Measurements from ENCODE around the gene MCC. TPM values are rescaled to one million over a fixed set of nuclear protein-coding genes. Genes with fewer than 3 reads are reported as not detected.

Gene MCC
- polyA plus RNA-seq, 2 of the 4 experiments (the other 2 are of a cell fraction) = 0.09 to 0.10 TPM

GRCh38 chr5:113218906-113219517, 269.2 kb downstream of the MCC start:
- no peak for ATAC-seq
- CTCF ChIA-PET = no interaction called here
- no peak for FAIRE-seq
- H3K4me3 ChIP-seq = no peak overlapping the region
- H3K9me3 ChIP-seq = no peaks in the 10 kb centered on the region
- 31% methylated on average over 7 of the region's 7 CpGs for WGBS (ENCODE audit: missing lambda C conversion rate)
- no peak for DNase-seq (ENCODE audit: low read depth in 1 of 2, low spot score in 1 of 2)
- no peak overlapping the region for H3K4me2 ChIP-seq
- H3K4me1 ChIP-seq = no peaks in the 10 kb centered on the region
- no peak for TF ChIP-seq FOSL2 (IDR thresholded peaks at IDR 0.05)
- no peak for TF ChIP-seq FOSL2 (CRISPR knock-in tag; IDR thresholded peaks at IDR 0.05)
- no peak for TF ChIP-seq TFCP2L1 (CRISPR knock-in tag; IDR thresholded peaks at IDR 0.05)
- TF ChIP-seq, protein P1, sequence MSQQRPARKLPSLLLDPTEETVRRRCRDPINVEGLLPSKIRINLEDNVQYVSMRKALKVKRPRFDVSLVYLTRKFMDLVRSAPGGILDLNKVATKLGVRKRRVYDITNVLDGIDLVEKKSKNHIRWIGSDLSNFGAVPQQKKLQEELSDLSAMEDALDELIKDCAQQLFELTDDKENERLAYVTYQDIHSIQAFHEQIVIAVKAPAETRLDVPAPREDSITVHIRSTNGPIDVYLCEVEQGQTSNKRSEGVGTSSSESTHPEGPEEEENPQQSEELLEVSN (IDR thresholded peaks at IDR 0.05; ENCODE audit: borderline replicate concordance, low read depth) = no peak
- TF ChIP-seq MYC (IDR thresholded peaks at IDR 0.05; ENCODE audit: borderline replicate concordance, low read length) = no peak
- TF ChIP-seq PHF8 (IDR thresholded peaks at IDR 0.05; ENCODE audit: borderline replicate concordance, low read depth) = no peak
- TF ChIP-seq CEBPB (IDR thresholded peaks at IDR 0.05) = no peak
- no peak for TF ChIP-seq FOSB (CRISPR knock-in tag; IDR thresholded peaks at IDR 0.05)
- TF ChIP-seq FOXS1 (CRISPR knock-in tag; IDR thresholded peaks at IDR 0.05) = no peak
- TF ChIP-seq MAFK (IDR thresholded peaks at IDR 0.05; ENCODE audit: partially characterized antibody) = no peak
- no peak for TF ChIP-seq CHD2 (IDR thresholded peaks at IDR 0.05; ENCODE audit: low read length, partially characterized antibody)
- TF ChIP-seq JUNB (IDR thresholded peaks at IDR 0.05) = no peak
- TF ChIP-seq RARB (CRISPR knock-in tag; IDR thresholded peaks at IDR 0.05) = no peak
- TF ChIP-seq SREBF2 (IDR thresholded peaks at IDR 0.05) = no peak
- TF ChIP-seq, protein P2, sequence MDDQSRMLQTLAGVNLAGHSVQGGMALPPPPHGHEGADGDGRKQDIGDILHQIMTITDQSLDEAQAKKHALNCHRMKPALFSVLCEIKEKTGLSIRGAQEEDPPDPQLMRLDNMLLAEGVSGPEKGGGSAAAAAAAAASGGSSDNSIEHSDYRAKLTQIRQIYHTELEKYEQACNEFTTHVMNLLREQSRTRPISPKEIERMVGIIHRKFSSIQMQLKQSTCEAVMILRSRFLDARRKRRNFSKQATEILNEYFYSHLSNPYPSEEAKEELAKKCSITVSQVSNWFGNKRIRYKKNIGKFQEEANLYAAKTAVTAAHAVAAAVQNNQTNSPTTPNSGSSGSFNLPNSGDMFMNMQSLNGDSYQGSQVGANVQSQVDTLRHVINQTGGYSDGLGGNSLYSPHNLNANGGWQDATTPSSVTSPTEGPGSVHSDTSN (IDR thresholded peaks at IDR 0.05) = no peak
- TF ChIP-seq RAD21 (conservative IDR thresholded peaks at IDR 0.05 in 1 of 2, IDR thresholded peaks at IDR 0.05 in 1 of 2) = no peak
- POLR2A ChIA-PET = no interaction called here
- H3K27ac ChIP-seq = no peak overlapping the region

- 50% methylated on average over 8 of the region's 8 CpGs for WGBS (ENCODE audit: missing lambda C conversion rate)
- FAIRE-seq (no peak), ATAC-seq (no peak), DNase-seq (ENCODE audit: low read depth in 1 of 2, low spot score in 1 of 2) (no peak)
- H3K4me1 ChIP-seq = no peaks in the 10 kb centered on the region
- H3K4me3 ChIP-seq = no peak overlapping the region
- TF ChIP-seq PHF8 (IDR thresholded peaks at IDR 0.05; ENCODE audit: borderline replicate concordance, low read depth) (no peak), EP300 (IDR thresholded peaks at IDR 0.05) (no peak), CHD2 (IDR thresholded peaks at IDR 0.05; ENCODE audit: low read length, partially characterized antibody) (no peak), FOSB (CRISPR knock-in tag; IDR thresholded peaks at IDR 0.05) (no peak), ESRRA (IDR thresholded peaks at IDR 0.05; ENCODE audit: borderline replicate concordance, low read length) (no peak), RARB (CRISPR knock-in tag; IDR thresholded peaks at IDR 0.05) (no peak)
- H3K9me3 ChIP-seq = no peaks in the 10 kb centered on the region
- POLR2A ChIA-PET = no interaction called here
- CTCF ChIA-PET = no interaction called here
- no peak overlapping the region for H3K27ac ChIP-seq
- no peak overlapping the region for H3K4me2 ChIP-seq
These were observed 270.1 kb downstream of the MCC start for GRCh38 chr5:113218200-113218599.

GRCh38 chr5:113217619-113218184, 270.6 kb downstream of the MCC start:
- ChIA-PET POLR2A (no interaction called here), CTCF (no interaction called here)
- WGBS (ENCODE audit: missing lambda C conversion rate) = 52% methylated on average over 8 of the region's 9 CpGs
- Histone ChIP-seq H3K4me3 (no peak overlapping the region), H3K4me2 (no peak overlapping the region), H3K4me1 (no peaks in the 10 kb centered on the region), H3K9me3 (no peaks in the 10 kb centered on the region), H3K27ac (no peak overlapping the region)
- no peak for FAIRE-seq
- no peak for DNase-seq (ENCODE audit: low read depth in 1 of 2, low spot score in 1 of 2)
- no peak for ATAC-seq
- no peak for TF ChIP-seq MYC (IDR thresholded peaks at IDR 0.05; ENCODE audit: borderline replicate concordance, low read length)
- TF ChIP-seq BHLHE40 (IDR thresholded peaks at IDR 0.05; ENCODE audit: low read depth, low read length) = no peak
- TF ChIP-seq, protein P2 (IDR thresholded peaks at IDR 0.05) = no peak
- TF ChIP-seq, protein P1 (IDR thresholded peaks at IDR 0.05; ENCODE audit: borderline replicate concordance, low read depth) = no peak
- no peak for TF ChIP-seq RAD21 (conservative IDR thresholded peaks at IDR 0.05 in 1 of 2, IDR thresholded peaks at IDR 0.05 in 1 of 2)
- TF ChIP-seq SMC3 (IDR thresholded peaks at IDR 0.05) = no peak
- no peak for TF ChIP-seq JUN (IDR thresholded peaks at IDR 0.05)
- TF ChIP-seq KDM5A (IDR thresholded peaks at IDR 0.05) = no peak
- TF ChIP-seq HEYL (CRISPR knock-in tag; IDR thresholded peaks at IDR 0.05) = no peak
- TF ChIP-seq EHMT2 (IDR thresholded peaks at IDR 0.05; ENCODE audit: low read depth) = no peak
- TF ChIP-seq, protein P3, sequence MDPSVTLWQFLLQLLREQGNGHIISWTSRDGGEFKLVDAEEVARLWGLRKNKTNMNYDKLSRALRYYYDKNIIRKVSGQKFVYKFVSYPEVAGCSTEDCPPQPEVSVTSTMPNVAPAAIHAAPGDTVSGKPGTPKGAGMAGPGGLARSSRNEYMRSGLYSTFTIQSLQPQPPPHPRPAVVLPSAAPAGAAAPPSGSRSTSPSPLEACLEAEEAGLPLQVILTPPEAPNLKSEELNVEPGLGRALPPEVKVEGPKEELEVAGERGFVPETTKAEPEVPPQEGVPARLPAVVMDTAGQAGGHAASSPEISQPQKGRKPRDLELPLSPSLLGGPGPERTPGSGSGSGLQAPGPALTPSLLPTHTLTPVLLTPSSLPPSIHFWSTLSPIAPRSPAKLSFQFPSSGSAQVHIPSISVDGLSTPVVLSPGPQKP (IDR thresholded peaks at IDR 0.05; ENCODE audit: low read depth, low read length) = no peak
- TF ChIP-seq FOSB (CRISPR knock-in tag; IDR thresholded peaks at IDR 0.05) = no peak
- no peak for TF ChIP-seq EHF (CRISPR knock-in tag; IDR thresholded peaks at IDR 0.05)
- no peak for TF ChIP-seq HMGXB4 (CRISPR knock-in tag; IDR thresholded peaks at IDR 0.05; ENCODE audit: borderline replicate concordance)

Data from A549 (cell line).